ENCODE data around the gene TRMT11. TPM values are rescaled to one million over a fixed set of nuclear protein-coding genes. Genes with fewer than 3 reads are reported as not detected.
A peak's percentile ranks its signal among the peaks of the same experiment; 100 is the strongest.

TRMT11 gene
- total and polyA plus RNA-seq, 2 of the 13 experiments (the other 11 are each of a cell fraction or from before 2014, with no cell fraction given) = 42.2 to 81.9 TPM

- no peak for TF ChIP-seq ZBTB14 (CRISPR knock-in tag; IDR thresholded peaks at IDR 0.05)
- TF ChIP-seq MIER2 (CRISPR knock-in tag; IDR thresholded peaks at IDR 0.05) = 0 out of 2 replicates have a peak, but pooled peaks have one; percentile 65
- TF ChIP-seq TRIM24 (CRISPR knock-in tag; IDR thresholded peaks at IDR 0.05) = no peak
- no peak for TF ChIP-seq ZNF512B (CRISPR knock-in tag; IDR thresholded peaks at IDR 0.05; ENCODE audit: borderline replicate concordance)
- TF ChIP-seq ISX (CRISPR knock-in tag; conservative IDR thresholded peaks at IDR 0.05) = no peak
- TF ChIP-seq TFE3 (CRISPR knock-in tag; IDR thresholded peaks at IDR 0.05) = no peak; the same call in 1 of the 2 replicates
- peak; percentile 83; the same call in 1 of the 2 replicates for TF ChIP-seq CBFB (CRISPR knock-in tag; IDR thresholded peaks at IDR 0.05)
- TF ChIP-seq ZNF644 (CRISPR knock-in tag; IDR thresholded peaks at IDR 0.05; ENCODE audit: low read depth) = peak; percentile 73
- TF ChIP-seq EEA1 (CRISPR knock-in tag; IDR thresholded peaks at IDR 0.05; ENCODE audit: borderline replicate concordance) = peak; percentile 76; the same call in 1 of the 2 replicates
- peak; percentile 94 for TF ChIP-seq ZNF749 (CRISPR knock-in tag; IDR thresholded peaks at IDR 0.05; ENCODE audit: borderline replicate concordance)
- TF ChIP-seq ZNF274 (CRISPR knock-in tag; IDR thresholded peaks at IDR 0.05) = peak; percentile 80; the same call in 1 of the 2 replicates
- peak; percentile 45 for TF ChIP-seq HCFC1 (IDR thresholded peaks at IDR 0.05; ENCODE audit: low read depth, low read length)
- peak; percentile 97 for TF ChIP-seq KMT2A (CRISPR knock-in tag; IDR thresholded peaks at IDR 0.05)
- TF ChIP-seq ZBTB10 (CRISPR knock-in tag; IDR thresholded peaks at IDR 0.05; ENCODE audit: borderline replicate concordance) = no peak
- TF ChIP-seq TP53 (CRISPR knock-in tag; conservative IDR thresholded peaks at IDR 0.05) = no peak; the same call in 1 of the 2 replicates
- TF ChIP-seq MYNN (CRISPR knock-in tag; IDR thresholded peaks at IDR 0.05; ENCODE audit: low read depth) = no peak
- TF ChIP-seq PHB2 (IDR thresholded peaks at IDR 0.05; ENCODE audit: partially characterized antibody) = no peak
- TF ChIP-seq ZNF256 (CRISPR knock-in tag; conservative IDR thresholded peaks at IDR 0.05) = no peak; the same call in 1 of the 2 replicates
- TF ChIP-seq HDAC6 (IDR thresholded peaks at IDR 0.05; ENCODE audit: low read depth, low read length) = no peak
- 0 out of 2 replicates have a peak, but pooled peaks have one; percentile 55 for TF ChIP-seq ZNF510 (CRISPR knock-in tag; IDR thresholded peaks at IDR 0.05; ENCODE audit: low read depth)
These were observed at the start of gene TRMT11 (continued) for GRCh38 chr6:125986301-125987025.

Data from HepG2 (cell line).